Endodermal cell (in vitro differentiated cells): ENCODE data around the gene CRB2. TPM values are rescaled to one million over a fixed set of nuclear protein-coding genes. Genes with fewer than 3 reads are reported as not detected.

Source experiments
- DNase-seq: peaks from one replicate; pipeline ENCODE4 v3.0.0-alpha.2; 2017
- H3K27ac ChIP-seq: 2 replicates; pipeline ENCODE4 v1.5.1; 2013; ENCODE audit warnings: mild to moderate bottlenecking, low read depth, low read length, moderate library complexity
- H3K27me3 ChIP-seq: 2 replicates; pipeline ENCODE4 v1.6.1; 2013; ENCODE audit warnings: mild to moderate bottlenecking, low read length, moderate library complexity; ENCODE audit not compliant: insufficient read depth, control insufficient read depth, poor library complexity, severe bottlenecking
- H3K36me3 ChIP-seq: 2 replicates; pipeline ENCODE4 v1.7.0; 2013; ENCODE audit warnings: mild to moderate bottlenecking, low read length, moderate library complexity; ENCODE audit not compliant: control insufficient read depth, insufficient read depth
- H3K4me1 ChIP-seq: one replicate; pipeline ENCODE4 v1.7.0; 2013; ENCODE audit warnings: low read length; ENCODE audit not compliant: control insufficient read depth, insufficient read depth
- H3K4me3 ChIP-seq: 2 replicates; pipeline ENCODE4 v1.5.1; 2013; ENCODE audit warnings: mild to moderate bottlenecking, low read length, moderate library complexity
- H3K9ac ChIP-seq: 2 replicates; pipeline ENCODE4 v1.6.1; 2013; ENCODE audit warnings: mild to moderate bottlenecking, low read length, moderate library complexity; ENCODE audit not compliant: poor library complexity, severe bottlenecking; ENCODE audit errors: extremely low read depth
- H3K9me3 ChIP-seq: 2 replicates; pipeline ENCODE4 v1.6.1; 2013; ENCODE audit warnings: mild to moderate bottlenecking, low read length, moderate library complexity; ENCODE audit not compliant: control insufficient read depth
- H3K27ac Mint-ChIP-seq: 2 replicates; pipeline ENCODE4 v1.8.0; 2020; ENCODE audit warnings: mixed read lengths
- H3K27me3 Mint-ChIP-seq: 2 replicates; pipeline ENCODE4 v1.8.0; 2021; ENCODE audit warnings: mild to moderate bottlenecking, mixed read lengths; ENCODE audit not compliant: insufficient read depth
- H3K36me3 Mint-ChIP-seq: 2 replicates; pipeline ENCODE4 v1.8.0; 2020; ENCODE audit warnings: low read depth, mixed read lengths
- H3K4me1 Mint-ChIP-seq: 2 replicates; pipeline ENCODE4 v1.8.0; 2020; ENCODE audit warnings: mixed read lengths
- H3K4me3 Mint-ChIP-seq: 2 replicates; pipeline ENCODE4 v1.8.0; 2020; ENCODE audit warnings: mild to moderate bottlenecking, moderate library complexity, mixed read lengths
- H3K9me3 Mint-ChIP-seq: 2 replicates; pipeline ENCODE4 v1.8.0; 2020; ENCODE audit warnings: mild to moderate bottlenecking, mixed read lengths
- CTCF ChIP-seq: fragments of 200-600 bp; sonication (generic); conservative IDR thresholded peaks from 2 replicates; pipeline ENCODE4 v1.5.0; 2021; ENCODE audit warnings: antibody characterized with exemption, mild to moderate bottlenecking
- WGBS, 2 experiments: methylation state at CpG; one replicate each; pipeline versions ENCODE4 v1.1.5 to v1.1.7; 2013; ENCODE audit warnings: missing lambda C conversion rate in 2 of 2, mixed read lengths in 1 of 2; ENCODE audit not compliant: insufficient coverage in 1 of 2, insufficient read length in 1 of 2; 5-methylcytosine and 5-hydroxymethylcytosine counted together
- total RNA-seq, 2 donors: library from RNA; stranded (reverse); fragmentation: NEBNext Ultra II Directional in 1 of 2; extraction: Animal tissue kit (Norgen Biotek cat#: 25700) in 1 of 2; gene quantifications; 2 replicates in 1 of 2; 3 replicates in 1 of 2; pipeline ENCODE4 v1.2.1, GENCODE V29; 2021

Gene CRB2
- total RNA-seq, 2 donors from 2014 or later: 0.75 to 2.0 TPM

- Mint-ChIP-seq H3K4me1 (peaks cover 4% of the 10 kb centered on the region), H3K36me3 (no peaks in the 10 kb centered on the region), H3K27ac (no peak overlapping the region), H3K27me3 (peaks cover 56% of the 10 kb centered on the region), H3K4me3 (no peak overlapping the region), H3K9me3 (no peaks in the 10 kb centered on the region)
- Histone ChIP-seq H3K9ac (no peak overlapping the region), H3K9me3 (no peaks in the 10 kb centered on the region), H3K4me3 (no peak overlapping the region), H3K36me3 (no peaks in the 10 kb centered on the region), H3K4me1 (peaks cover 7% of the 10 kb centered on the region), H3K27ac (peak overlapping the region; percentile 53), H3K27me3 (peaks cover 36% of the 10 kb centered on the region)
- no peak for TF ChIP-seq CTCF
- no peak for DNase-seq
- WGBS, 2 experiments: 43 to 58% methylated on average over 30 to 58 of the region's 58 CpGs
Observed at GRCh38 chr9:123372766-123373446, 16.9 kb downstream of the CRB2 start.

- H3K4me3 ChIP-seq: no peak overlapping the region
- Mint-ChIP-seq H3K4me3 (no peak overlapping the region), H3K27me3 (peaks cover 50% of the 10 kb centered on the region), H3K36me3 (no peaks in the 10 kb centered on the region), H3K4me1 (peaks cover 4% of the 10 kb centered on the region), H3K9me3 (no peaks in the 10 kb centered on the region), H3K27ac (no peak overlapping the region)
- peaks cover 7% of the 10 kb centered on the region for H3K4me1 ChIP-seq
- no peaks in the 10 kb centered on the region for H3K9me3 ChIP-seq
- H3K9ac ChIP-seq: no peak overlapping the region
- H3K27me3 ChIP-seq: peaks cover 36% of the 10 kb centered on the region
- 22 to 32% methylated on average over 15 to 60 of the region's 60 CpGs for WGBS, 2 experiments
- DNase-seq: peak; percentile 82
- no peak for TF ChIP-seq CTCF
- no peaks in the 10 kb centered on the region for H3K36me3 ChIP-seq
- H3K27ac ChIP-seq: peak overlapping the region; percentile 77
Observed at GRCh38 chr9:123373447-123373923, 17.5 kb downstream of the CRB2 start.

- no peak for TF ChIP-seq CTCF
- no peaks in the 10 kb centered on the region for H3K9me3 Mint-ChIP-seq
- Histone ChIP-seq H3K36me3 (no peaks in the 10 kb centered on the region), H3K27ac (peak overlapping the region; percentile 77), H3K27me3 (peaks cover 36% of the 10 kb centered on the region), H3K4me1 (peaks cover 7% of the 10 kb centered on the region), H3K9ac (no peak overlapping the region), H3K9me3 (no peaks in the 10 kb centered on the region), H3K4me3 (no peak overlapping the region)
- no peak overlapping the region for H3K27ac Mint-ChIP-seq
- peaks cover 49% of the 10 kb centered on the region for H3K27me3 Mint-ChIP-seq
- peaks cover 4% of the 10 kb centered on the region for H3K4me1 Mint-ChIP-seq
- 9 to 21% methylated on average over 4 to 10 of the region's 10 CpGs for WGBS, 2 experiments
- H3K36me3 Mint-ChIP-seq: no peaks in the 10 kb centered on the region
- DNase-seq: peak; percentile 86
- H3K4me3 Mint-ChIP-seq: no peak overlapping the region
Observed at GRCh38 chr9:123373946-123374345, 17.9 kb downstream of the CRB2 start.
